SK-N-SH treated with all-trans-retinoic acid at 6 μM for 48 hours (cell line): ENCODE results near the gene CLEC16A.

Experiments used
- BACH2 ChIP-seq: fragments of 250-450 bp; sonication (Bioruptor Pico); IDR thresholded peaks from 2 replicates; pipeline ENCODE4 v1.9.0; 2021; ENCODE audit warnings: mild to moderate bottlenecking, borderline replicate concordance
- GLIS3 ChIP-seq: fragments of 250-450 bp; sonication (Bioruptor Pico); IDR thresholded peaks from 2 replicates; pipeline ENCODE4 v1.5.0; 2020; ENCODE audit warnings: mild to moderate bottlenecking, moderate library complexity
- RARB ChIP-seq: fragments of 250-450 bp; sonication (Bioruptor Pico); IDR thresholded peaks from 2 replicates; pipeline ENCODE4 v1.8.0; 2021; ENCODE audit warnings: mild to moderate bottlenecking, moderate library complexity
- ZNF70 ChIP-seq: fragments of 450-650 bp; formaldehyde crosslinking; IDR thresholded peaks from 2 replicates; pipeline ENCODE4 v1.5.0; 2020; ENCODE audit warnings: mild to moderate bottlenecking, moderate library complexity
- TF ChIP-seq, protein P1 (sequence below): fragments of 250-450 bp; sonication (Bioruptor Pico); IDR thresholded peaks from 2 replicates; pipeline ENCODE4 v1.8.0; 2021; ENCODE audit warnings: low read depth, mild to moderate bottlenecking, moderate library complexity, borderline replicate concordance

DNA sequence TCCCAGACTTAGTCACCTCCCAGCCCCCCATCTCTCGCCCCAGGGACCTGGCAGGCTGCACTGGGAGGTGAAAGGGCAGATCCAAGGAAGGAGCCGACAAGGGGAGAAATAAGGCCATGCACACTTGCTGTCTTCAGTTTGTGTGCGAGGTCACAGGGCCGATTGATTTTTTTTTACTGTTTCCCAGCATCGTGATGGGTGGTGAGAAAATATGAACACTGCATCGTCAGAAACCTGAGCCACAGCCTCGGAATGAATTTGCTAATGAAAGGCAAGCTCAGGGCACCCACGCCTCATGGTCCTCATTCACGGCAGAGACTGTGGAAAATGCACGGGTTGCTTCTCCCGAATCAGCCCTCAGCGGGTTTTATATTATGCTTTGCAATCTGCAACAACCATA, 213.7 kb downstream of the CLEC16A start:
- TF ChIP-seq GLIS3 (CRISPR knock-in tag) (no peak), BACH2 (no peak), ZNF70 (no peak), RARB (CRISPR knock-in tag) (no peak)
- TF ChIP-seq, protein P1, sequence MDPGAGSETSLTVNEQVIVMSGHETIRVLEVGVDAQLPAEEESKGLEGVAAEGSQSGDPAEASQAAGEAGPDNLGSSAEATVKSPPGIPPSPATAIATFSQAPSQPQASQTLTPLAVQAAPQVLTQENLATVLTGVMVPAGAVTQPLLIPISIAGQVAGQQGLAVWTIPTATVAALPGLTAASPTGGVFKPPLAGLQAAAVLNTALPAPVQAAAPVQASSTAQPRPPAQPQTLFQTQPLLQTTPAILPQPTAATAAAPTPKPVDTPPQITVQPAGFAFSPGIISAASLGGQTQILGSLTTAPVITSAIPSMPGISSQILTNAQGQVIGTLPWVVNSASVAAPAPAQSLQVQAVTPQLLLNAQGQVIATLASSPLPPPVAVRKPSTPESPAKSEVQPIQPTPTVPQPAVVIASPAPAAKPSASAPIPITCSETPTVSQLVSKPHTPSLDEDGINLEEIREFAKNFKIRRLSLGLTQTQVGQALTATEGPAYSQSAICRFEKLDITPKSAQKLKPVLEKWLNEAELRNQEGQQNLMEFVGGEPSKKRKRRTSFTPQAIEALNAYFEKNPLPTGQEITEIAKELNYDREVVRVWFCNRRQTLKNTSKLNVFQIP (CRISPR knock-in tag) = no peak
